ENCODE measurements around the gene SYT8. TPM values are rescaled to one million over a fixed set of nuclear protein-coding genes. Genes with fewer than 3 reads are reported as not detected.

The SYT8 gene
- total and polyA plus RNA-seq, 12 donors: not detected

DNA sequence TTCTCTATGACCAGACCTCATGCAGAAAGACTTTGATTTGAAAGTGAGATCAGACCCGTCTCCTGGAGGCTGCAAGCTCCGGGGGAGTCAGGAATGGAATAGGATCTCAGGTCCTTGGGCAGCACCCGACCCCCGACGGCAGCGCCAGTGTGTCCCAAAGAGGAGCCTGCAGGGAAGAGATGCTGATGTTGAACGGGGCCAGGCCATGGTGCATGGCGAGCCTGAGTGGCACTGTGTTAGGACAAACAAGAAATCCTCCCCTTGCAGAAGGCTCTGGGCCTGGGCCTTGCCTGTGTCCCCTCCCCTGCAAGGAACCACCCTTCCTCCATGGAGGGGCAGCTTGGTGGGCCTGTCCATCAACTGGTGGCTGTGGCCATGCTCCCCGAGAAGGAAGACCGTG, 20.1 kb upstream of the SYT8 start:
- H3K4me3 ChIP-seq: no peak overlapping the region
- ATAC-seq (no peak), DNase-seq (no peak)
- no peak for TF ChIP-seq CTCF (IDR thresholded peaks at IDR 0.05)
- no peak overlapping the region for H3K27ac ChIP-seq
- H3K27me3 ChIP-seq: peaks cover 0 to 56% (median 7%) of the 10 kb centered on the region in 7 donors
- peaks cover 0 to 33% (median 7%) of the 10 kb centered on the region in 11 donors for H3K9me3 ChIP-seq
- 78 to 79% methylated on average over 10 of the region's 10 CpGs for WGBS, 2 donors
- H3K4me1 ChIP-seq: peaks cover 0 to 11% (median 0%) of the 10 kb centered on the region in 9 donors
- intact Hi-C loops (cut with DNase I): loop anchor here in 1 of 10 donors (5.0 kb wide), 1 partner anchor 117 kb away; the partner anchor contains the start of gene KRTAP5-6
- H3K36me3 ChIP-seq: no peaks in the 10 kb centered on the region

DNA sequence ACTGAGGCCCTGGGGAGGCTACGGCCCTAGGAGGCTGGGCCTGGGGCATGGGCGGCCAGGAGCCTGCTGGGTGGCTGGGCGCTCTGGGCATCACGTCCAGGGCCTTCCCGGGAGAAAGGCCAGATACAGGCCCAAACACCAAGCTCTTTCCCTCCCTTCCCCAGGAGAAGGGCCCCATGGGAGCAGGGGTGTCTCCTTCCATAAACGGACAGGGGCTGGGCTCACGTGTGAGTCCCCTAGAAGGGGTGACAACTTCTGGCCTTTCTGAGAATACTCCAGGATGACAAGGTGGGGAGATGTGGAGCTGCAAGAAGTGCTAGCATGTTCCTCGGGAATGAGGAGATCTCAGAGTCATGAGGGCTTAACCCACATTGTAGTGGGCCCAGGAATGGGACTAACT, 19.5 kb upstream of the SYT8 start:
- H3K27me3 ChIP-seq: peaks cover 0 to 50% (median 7%) of the 10 kb centered on the region in 7 donors
- peaks cover 0 to 37% (median 7%) of the 10 kb centered on the region in 11 donors for H3K9me3 ChIP-seq
- no peak overlapping the region for H3K27ac ChIP-seq
- H3K4me1 ChIP-seq: peaks cover 0 to 10% (median 0%) of the 10 kb centered on the region in 9 donors
- no peak for TF ChIP-seq CTCF (IDR thresholded peaks at IDR 0.05)
- H3K4me3 ChIP-seq: no peak overlapping the region
- 84 to 86% methylated on average over 8 of the region's 8 CpGs for WGBS, 2 donors
- no peak for ATAC-seq
- no peak for DNase-seq
- intact Hi-C loops (cut with DNase I): no loop called here
- no peaks in the 10 kb centered on the region for H3K36me3 ChIP-seq

- intact Hi-C loops (cut with DNase I): no loop called here
- DNase-seq: no peak
- Histone ChIP-seq H3K9me3 (peaks cover 0 to 37% (median 7%) of the 10 kb centered on the region in 11 donors), H3K36me3 (no peaks in the 10 kb centered on the region), H3K27ac (no peak overlapping the region), H3K4me1 (peaks cover 0 to 5% (median 0%) of the 10 kb centered on the region in 9 donors), H3K27me3 (peaks cover 0 to 48% (median 7%) of the 10 kb centered on the region in 7 donors), H3K4me3 (no peak overlapping the region)
- no peak for TF ChIP-seq CTCF (IDR thresholded peaks at IDR 0.05)
- WGBS, 2 donors: 82 to 93% methylated on average over 7 of the region's 7 CpGs
- ATAC-seq: no peak
These were observed 19.0 kb upstream of the SYT8 start for GRCh38 chr11:1815751-1816150.

- DNase-seq (no peak), ATAC-seq (no peak)
- Histone ChIP-seq H3K4me3 (no peak overlapping the region), H3K4me1 (no peaks in the 10 kb centered on the region), H3K9me3 (peaks cover 0 to 35% (median 7%) of the 10 kb centered on the region in 11 donors), H3K27ac (no peak overlapping the region), H3K27me3 (peaks cover 0 to 40% (median 7%) of the 10 kb centered on the region in 7 donors), H3K36me3 (no peaks in the 10 kb centered on the region)
- WGBS, 2 donors: 76 to 80% methylated on average over 5 of the region's 5 CpGs
- TF ChIP-seq CTCF (IDR thresholded peaks at IDR 0.05): no peak
- intact Hi-C loops (cut with DNase I): no loop called here
These were observed 17.8 kb upstream of the SYT8 start for GRCh38 chr11:1817000-1817399.

Measured in heart right ventricle (tissue), 16 donors.